GM23248 (cell line): ENCODE measurements around the gene PML. TPM values are rescaled to one million over a fixed set of nuclear protein-coding genes. Genes with fewer than 3 reads are reported as not detected.
"Not testable (repeated sequence)": the region's sequence is repeated elsewhere in the genome, so short reads cannot be mapped to it uniquely, and the experiment has no call there.

Experiments
- DNase-seq: peaks from one replicate; pipeline ENCODE4 v3.0.0-alpha.2; 2015
- H2AFZ ChIP-seq: fragments of 200-600 bp; sonication (generic); 2 replicates; pipeline ENCODE4 v1.6.1; 2016; ENCODE audit warnings: antibody characterized with exemption
- H3F3A ChIP-seq: fragments of 200-600 bp; sonication (generic); 2 replicates; pipeline ENCODE4 v1.6.1; 2016; ENCODE audit warnings: mild to moderate bottlenecking, antibody characterized with exemption, mixed run types; ENCODE audit not compliant: insufficient read depth
- H3K27ac ChIP-seq: fragments of 200-600 bp; sonication (generic); 2 replicates; pipeline ENCODE4 v1.5.1; 2016; ENCODE audit warnings: mild to moderate bottlenecking
- H3K27me3 ChIP-seq: fragments of 200-600 bp; sonication (generic); replicated peaks from 2 replicates; pipeline ENCODE4 v1.6.1; 2016; ENCODE audit warnings: mild to moderate bottlenecking; ENCODE audit not compliant: insufficient read depth
- H3K36me3 ChIP-seq: fragments of 200-600 bp; sonication (generic); 2 replicates; pipeline ENCODE4 v1.6.1; 2016; ENCODE audit warnings: low read depth, mild to moderate bottlenecking
- H3K4me1 ChIP-seq: fragments of 200-600 bp; sonication (generic); 2 replicates; pipeline ENCODE4 v1.6.1; 2016; ENCODE audit warnings: mild to moderate bottlenecking; ENCODE audit not compliant: insufficient read depth
- H3K4me2 ChIP-seq: fragments of 200-600 bp; sonication (generic); one replicate; pipeline ENCODE4 v1.6.1; 2016; ENCODE audit warnings: mild to moderate bottlenecking; ENCODE audit not compliant: unreplicated experiment
- H3K4me3 ChIP-seq: fragments of 200-600 bp; sonication (generic); 2 replicates; pipeline ENCODE4 v1.5.1; 2016; ENCODE audit warnings: mild to moderate bottlenecking
- H3K79me2 ChIP-seq: fragments of 200-600 bp; sonication (generic); 2 replicates; pipeline ENCODE4 v1.6.1; 2016; ENCODE audit warnings: mild to moderate bottlenecking; ENCODE audit not compliant: insufficient read depth
- H3K9ac ChIP-seq: fragments of 200-600 bp; sonication (generic); 2 replicates; pipeline ENCODE4 v1.6.1; 2016; ENCODE audit warnings: mild to moderate bottlenecking
- H3K9me2 ChIP-seq: fragments of 200-600 bp; sonication (generic); 2 replicates; pipeline ENCODE4 v1.6.1; 2016; ENCODE audit warnings: mixed run types, mild to moderate bottlenecking, moderate library complexity; ENCODE audit not compliant: insufficient read depth
- H3K9me3 ChIP-seq: fragments of 200-600 bp; sonication (generic); one replicate; pipeline ENCODE4 v1.6.1; 2017; ENCODE audit warnings: low read depth
- H4K20me1 ChIP-seq: fragments of 200-600 bp; sonication (generic); 2 replicates; pipeline ENCODE4 v1.6.0; 2016; ENCODE audit not compliant: insufficient read depth
- EZH2 ChIP-seq: fragments of 200-600 bp; sonication (generic); IDR thresholded peaks from 2 replicates; pipeline ENCODE4 v1.6.1; 2018; ENCODE audit warnings: antibody characterized with exemption, mild to moderate bottlenecking; ENCODE audit not compliant: insufficient read depth, poor library complexity, severe bottlenecking
- EZH2phosphoT487 ChIP-seq: fragments of 200-600 bp; sonication (generic); IDR thresholded peaks from 2 replicates; pipeline ENCODE4 v1.6.1; 2018; ENCODE audit warnings: antibody characterized with exemption, moderate library complexity, mild to moderate bottlenecking, low read depth; ENCODE audit not compliant: insufficient read depth
- WGBS, 2 experiments: methylation state at CpG; one replicate each; pipeline ENCODE4 v1.1.6; 2015 to 2017; ENCODE audit warnings: low lambda C conversion rate in 2 of 2, low coverage in 1 of 2; ENCODE audit errors: missing lambda C conversion rate in 2 of 2; 5-methylcytosine and 5-hydroxymethylcytosine counted together
- in situ Hi-C: fragments of 300-500 bp; cut with MboI; formaldehyde crosslinking; loops from 2 replicates; pipeline ENCODE4 v1.15.0; 2020
- polyA plus RNA-seq: library from polyadenylated mRNA; unstranded; fragments of >200 nt; fragmentation: Nextera tagmentation; extraction: Ambion mirVana; gene quantifications from 2 replicates; pipeline ENCODE4 v1.2.1, GENCODE V29; 2016
- total RNA-seq: library from RNA; depleted of rRNA; stranded (reverse); fragments of >200 nt; shearing (Covaris generic); gene quantifications from 2 replicates; pipeline ENCODE4 v1.2.3, GENCODE V29; 2014

The PML gene
- total and polyA plus RNA-seq, 2 experiments from 2014 or later: 52.9 to 74.7 TPM

- Histone ChIP-seq H3K9ac (no peak overlapping the region), H3K9me2 (no peaks in the 10 kb centered on the region), H3K4me2 (no peak overlapping the region), H3K27me3 (no peaks in the 10 kb centered on the region), H3K79me2 (no peaks in the 10 kb centered on the region), H3K36me3 (no peaks in the 10 kb centered on the region), H4K20me1 (no peaks in the 10 kb centered on the region), H3F3A (no peaks in the 10 kb centered on the region), H3K4me1 (no peaks in the 10 kb centered on the region), H2AFZ (no peak overlapping the region), H3K4me3 (no peak overlapping the region), H3K27ac (no peak overlapping the region), H3K9me3 (no peaks in the 10 kb centered on the region)
- in situ Hi-C loops: no loop called here
- no peak for DNase-seq
- TF ChIP-seq EZH2phosphoT487: no peak
- no peak for TF ChIP-seq EZH2
- 56 to 71% methylated on average over 6 of the region's 6 CpGs for WGBS, 2 experiments
These were observed 65.7 kb downstream of the PML start for GRCh38 chr15:74060251-74060650.

- in situ Hi-C loops: no loop called here
- Histone ChIP-seq H3K9ac (no peak overlapping the region), H3K79me2 (no peaks in the 10 kb centered on the region), H3K27ac (no peak overlapping the region), H4K20me1 (no peaks in the 10 kb centered on the region), H3K4me2 (no peak overlapping the region), H3K4me1 (no peaks in the 10 kb centered on the region), H3K27me3 (no peaks in the 10 kb centered on the region), H3K36me3 (no peaks in the 10 kb centered on the region), H3F3A (no peaks in the 10 kb centered on the region), H3K9me3 (no peaks in the 10 kb centered on the region), H2AFZ (no peak overlapping the region), H3K4me3 (no peak overlapping the region), H3K9me2 (no peaks in the 10 kb centered on the region)
- 83 to 92% methylated on average over 6 of the region's 6 CpGs for WGBS, 2 experiments
- DNase-seq: no peak
- TF ChIP-seq EZH2phosphoT487 (no peak), EZH2 (no peak)
These were observed 67.7 kb downstream of the PML start for GRCh38 chr15:74062236-74062635.

GRCh38 chr15:74062671-74063070 lies 68.2 kb downstream of the PML start:
- in situ Hi-C loops: no loop called here
- no peaks in the 10 kb centered on the region for H3K4me1 ChIP-seq
- no peak for DNase-seq
- TF ChIP-seq EZH2phosphoT487 (no peak), EZH2 (no peak)
- H3K4me2 ChIP-seq: no peak overlapping the region
- H3F3A ChIP-seq: no peaks in the 10 kb centered on the region
- peaks cover under 1% of the 10 kb centered on the region; the same call in 1 of the 2 replicates for H3K27me3 ChIP-seq
- H3K9me3 ChIP-seq: no peaks in the 10 kb centered on the region
- no peak overlapping the region for H3K27ac ChIP-seq
- H3K79me2 ChIP-seq: no peaks in the 10 kb centered on the region
- H3K4me3 ChIP-seq: no peak overlapping the region
- H4K20me1 ChIP-seq: no peaks in the 10 kb centered on the region
- 72 to 84% methylated on average over 7 of the region's 7 CpGs for WGBS, 2 experiments
- H3K9ac ChIP-seq: no peak overlapping the region
- H2AFZ ChIP-seq: no peak overlapping the region
- H3K9me2 ChIP-seq: no peaks in the 10 kb centered on the region
- no peaks in the 10 kb centered on the region for H3K36me3 ChIP-seq

GRCh38 chr15:74063425-74064146 lies 69.1 kb downstream of the PML start:
- H3K27me3 ChIP-seq, H3F3A ChIP-seq, H4K20me1 ChIP-seq, H3K4me3 ChIP-seq, H3K4me1 ChIP-seq, H3K79me2 ChIP-seq, H2AFZ ChIP-seq, in situ Hi-C loops, H3K9me3 ChIP-seq, H3K27ac ChIP-seq, H3K9ac ChIP-seq, H3K4me2 ChIP-seq, DNase-seq, H3K9me2 ChIP-seq, H3K36me3 ChIP-seq: not testable (repeated sequence)
- WGBS, 2 experiments: 73 to 75% methylated on average over 14 to 15 of the region's 17 CpGs

- H3K9me2 ChIP-seq, H3K36me3 ChIP-seq, H3K27me3 ChIP-seq, H3K27ac ChIP-seq, H3K4me2 ChIP-seq, H4K20me1 ChIP-seq, H3F3A ChIP-seq, H2AFZ ChIP-seq, H3K9me3 ChIP-seq, H3K4me1 ChIP-seq, H3K79me2 ChIP-seq, H3K4me3 ChIP-seq, DNase-seq, in situ Hi-C loops, H3K9ac ChIP-seq: not testable (repeated sequence)
- WGBS, 2 experiments: 85 to 96% methylated on average over 3 of the region's 3 CpGs
These were observed 69.7 kb downstream of the PML start for GRCh38 chr15:74064183-74064582.

- H3K9me2 ChIP-seq, H3K27me3 ChIP-seq, H3K4me3 ChIP-seq, DNase-seq, in situ Hi-C loops, H3F3A ChIP-seq, H3K9ac ChIP-seq, H3K4me2 ChIP-seq, H3K4me1 ChIP-seq, H3K27ac ChIP-seq, H4K20me1 ChIP-seq, H3K79me2 ChIP-seq, H3K36me3 ChIP-seq, H3K9me3 ChIP-seq, H2AFZ ChIP-seq: not testable (repeated sequence)
- WGBS, 2 experiments: 37% methylated on average over 8 of the region's 8 CpGs
These were observed 70.3 kb downstream of the PML start for GRCh38 chr15:74064822-74065221.

GRCh38 chr15:74065684-74066411 lies 71.3 kb downstream of the PML start:
- H3K27me3 ChIP-seq, H3K9me3 ChIP-seq, H3K4me1 ChIP-seq, H3K36me3 ChIP-seq, H3K9ac ChIP-seq, H3K4me3 ChIP-seq, H4K20me1 ChIP-seq, H3K9me2 ChIP-seq, DNase-seq, H2AFZ ChIP-seq, H3F3A ChIP-seq, H3K4me2 ChIP-seq, H3K79me2 ChIP-seq, in situ Hi-C loops, H3K27ac ChIP-seq: not testable (repeated sequence)
- WGBS, 2 experiments: 21 to 25% methylated on average over 8 of the region's 13 CpGs
